ENCODE data around the gene MPRIP.

GRCh38 chr17:17082878-17083277 lies 40.6 kb downstream of the MPRIP start:
- TF ChIP-seq, protein P1, sequence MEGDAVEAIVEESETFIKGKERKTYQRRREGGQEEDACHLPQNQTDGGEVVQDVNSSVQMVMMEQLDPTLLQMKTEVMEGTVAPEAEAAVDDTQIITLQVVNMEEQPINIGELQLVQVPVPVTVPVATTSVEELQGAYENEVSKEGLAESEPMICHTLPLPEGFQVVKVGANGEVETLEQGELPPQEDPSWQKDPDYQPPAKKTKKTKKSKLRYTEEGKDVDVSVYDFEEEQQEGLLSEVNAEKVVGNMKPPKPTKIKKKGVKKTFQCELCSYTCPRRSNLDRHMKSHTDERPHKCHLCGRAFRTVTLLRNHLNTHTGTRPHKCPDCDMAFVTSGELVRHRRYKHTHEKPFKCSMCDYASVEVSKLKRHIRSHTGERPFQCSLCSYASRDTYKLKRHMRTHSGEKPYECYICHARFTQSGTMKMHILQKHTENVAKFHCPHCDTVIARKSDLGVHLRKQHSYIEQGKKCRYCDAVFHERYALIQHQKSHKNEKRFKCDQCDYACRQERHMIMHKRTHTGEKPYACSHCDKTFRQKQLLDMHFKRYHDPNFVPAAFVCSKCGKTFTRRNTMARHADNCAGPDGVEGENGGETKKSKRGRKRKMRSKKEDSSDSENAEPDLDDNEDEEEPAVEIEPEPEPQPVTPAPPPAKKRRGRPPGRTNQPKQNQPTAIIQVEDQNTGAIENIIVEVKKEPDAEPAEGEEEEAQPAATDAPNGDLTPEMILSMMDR (IDR thresholded peaks at IDR 0.05) = no peak
- no peak for TF ChIP-seq POLR2A (IDR thresholded peaks at IDR 0.05)

Measured in Peyer's patch (tissue), 4 donors.